ENCODE measurements around the gene IFNG.

The IFNG gene

DNA sequence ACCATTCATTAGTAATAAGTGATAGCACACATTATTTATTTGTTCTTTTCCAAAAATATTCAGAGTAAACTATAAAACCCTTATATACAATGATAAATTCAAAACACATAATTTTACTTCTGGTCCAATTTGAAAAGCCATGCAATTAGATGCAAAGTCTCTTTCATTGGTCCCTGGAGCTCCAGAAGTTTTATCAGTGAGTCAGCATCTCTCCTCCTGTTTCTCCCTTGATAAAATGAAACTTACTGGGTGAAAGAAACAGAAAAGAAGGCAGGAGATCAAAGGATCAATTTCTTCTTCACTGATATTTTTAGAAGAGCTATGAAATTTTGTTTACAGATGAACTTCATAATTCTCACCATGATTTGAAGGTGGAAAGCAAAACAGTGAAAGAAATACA, 47.5 kb downstream of the IFNG start:
- no peak overlapping the region for H3K4me3 ChIP-seq (ENCODE audit: low read depth, low read length)
- DNase-seq (ENCODE audit: low read depth): no peak
- TF ChIP-seq POLR2A (IDR thresholded peaks at IDR 0.05; ENCODE audit: extremely low read depth, insufficient read length) (no peak), MYC (IDR thresholded peaks at IDR 0.05; ENCODE audit: low read depth, low read length) (no peak)
- TF ChIP-seq, protein P1, sequence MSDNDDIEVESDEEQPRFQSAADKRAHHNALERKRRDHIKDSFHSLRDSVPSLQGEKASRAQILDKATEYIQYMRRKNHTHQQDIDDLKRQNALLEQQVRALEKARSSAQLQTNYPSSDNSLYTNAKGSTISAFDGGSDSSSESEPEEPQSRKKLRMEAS (IDR thresholded peaks at IDR 0.05; ENCODE audit: low read depth, low read length): no peak
- TF ChIP-seq, protein P2, sequence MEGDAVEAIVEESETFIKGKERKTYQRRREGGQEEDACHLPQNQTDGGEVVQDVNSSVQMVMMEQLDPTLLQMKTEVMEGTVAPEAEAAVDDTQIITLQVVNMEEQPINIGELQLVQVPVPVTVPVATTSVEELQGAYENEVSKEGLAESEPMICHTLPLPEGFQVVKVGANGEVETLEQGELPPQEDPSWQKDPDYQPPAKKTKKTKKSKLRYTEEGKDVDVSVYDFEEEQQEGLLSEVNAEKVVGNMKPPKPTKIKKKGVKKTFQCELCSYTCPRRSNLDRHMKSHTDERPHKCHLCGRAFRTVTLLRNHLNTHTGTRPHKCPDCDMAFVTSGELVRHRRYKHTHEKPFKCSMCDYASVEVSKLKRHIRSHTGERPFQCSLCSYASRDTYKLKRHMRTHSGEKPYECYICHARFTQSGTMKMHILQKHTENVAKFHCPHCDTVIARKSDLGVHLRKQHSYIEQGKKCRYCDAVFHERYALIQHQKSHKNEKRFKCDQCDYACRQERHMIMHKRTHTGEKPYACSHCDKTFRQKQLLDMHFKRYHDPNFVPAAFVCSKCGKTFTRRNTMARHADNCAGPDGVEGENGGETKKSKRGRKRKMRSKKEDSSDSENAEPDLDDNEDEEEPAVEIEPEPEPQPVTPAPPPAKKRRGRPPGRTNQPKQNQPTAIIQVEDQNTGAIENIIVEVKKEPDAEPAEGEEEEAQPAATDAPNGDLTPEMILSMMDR (IDR thresholded peaks at IDR 0.05; ENCODE audit: low read depth, low read length): no peak

DNA sequence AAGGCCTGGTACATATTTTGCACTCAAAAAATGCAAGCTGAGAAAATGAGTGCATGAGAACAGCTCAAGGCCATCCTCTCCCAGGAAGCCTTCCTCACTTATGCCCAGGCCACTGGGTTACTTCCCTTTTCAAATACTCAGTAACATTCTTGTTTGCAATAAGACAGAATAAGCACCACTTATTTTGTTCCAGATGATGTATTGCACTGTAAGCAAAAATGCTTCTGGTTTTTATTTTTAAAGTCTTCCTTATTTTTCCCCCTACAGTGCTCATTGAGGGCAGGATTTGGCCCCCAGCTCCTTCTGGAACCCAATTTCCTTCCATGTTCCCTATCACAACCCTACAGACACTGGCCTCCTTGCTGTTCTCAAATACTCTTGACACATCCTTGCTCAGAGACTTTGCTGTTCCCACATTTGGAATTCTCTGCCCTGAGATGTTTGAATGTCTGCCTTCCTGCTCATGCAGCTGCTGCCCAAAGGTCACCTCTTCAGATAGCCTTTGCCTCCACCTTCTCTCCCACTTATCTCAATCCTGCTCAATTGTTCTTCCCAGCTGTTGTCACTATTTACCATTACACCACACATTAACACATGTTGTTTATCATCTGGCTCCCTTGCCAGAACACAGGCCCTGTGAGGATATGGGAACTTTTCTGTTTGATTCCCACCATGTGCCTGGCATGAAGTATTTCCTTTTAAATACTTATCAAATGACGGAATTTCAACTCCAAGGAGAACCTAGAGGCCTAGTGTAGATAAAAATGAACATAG, 49.9 kb downstream of the IFNG start:
- no peak overlapping the region for H3K4me3 ChIP-seq (ENCODE audit: low read depth, low read length)
- no peak for DNase-seq (ENCODE audit: low read depth)
- TF ChIP-seq, protein P1 (IDR thresholded peaks at IDR 0.05; ENCODE audit: low read depth, low read length): no peak
- no peak for TF ChIP-seq MYC (IDR thresholded peaks at IDR 0.05; ENCODE audit: low read depth, low read length)
- no peak for TF ChIP-seq POLR2A (IDR thresholded peaks at IDR 0.05; ENCODE audit: extremely low read depth, insufficient read length)
- TF ChIP-seq, protein P2 (IDR thresholded peaks at IDR 0.05; ENCODE audit: low read depth, low read length): no peak

DNA sequence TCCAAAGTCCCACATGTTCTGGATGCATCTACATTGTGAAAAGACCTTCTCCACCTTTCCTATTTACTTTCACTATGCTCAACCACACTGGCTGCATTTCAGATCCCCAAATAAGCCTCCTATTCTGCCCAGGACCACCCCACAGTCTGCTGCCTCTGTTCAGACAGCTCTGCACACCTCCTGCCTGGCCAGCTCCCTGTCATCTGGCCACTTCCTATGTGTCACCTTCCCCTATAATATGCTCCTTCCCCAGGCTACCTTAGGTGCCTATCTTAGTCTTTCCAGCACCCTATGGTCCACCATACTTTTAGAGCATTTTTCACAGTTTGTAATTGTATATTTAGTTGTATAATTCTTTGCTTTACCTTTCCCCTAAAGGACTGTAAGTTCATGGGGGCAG, 50.5 kb downstream of the IFNG start:
- DNase-seq (ENCODE audit: low read depth): no peak
- no peak overlapping the region for H3K4me3 ChIP-seq (ENCODE audit: low read depth, low read length)
- TF ChIP-seq, protein P1 (IDR thresholded peaks at IDR 0.05; ENCODE audit: low read depth, low read length): no peak
- TF ChIP-seq, protein P2 (IDR thresholded peaks at IDR 0.05; ENCODE audit: low read depth, low read length): no peak

DNA sequence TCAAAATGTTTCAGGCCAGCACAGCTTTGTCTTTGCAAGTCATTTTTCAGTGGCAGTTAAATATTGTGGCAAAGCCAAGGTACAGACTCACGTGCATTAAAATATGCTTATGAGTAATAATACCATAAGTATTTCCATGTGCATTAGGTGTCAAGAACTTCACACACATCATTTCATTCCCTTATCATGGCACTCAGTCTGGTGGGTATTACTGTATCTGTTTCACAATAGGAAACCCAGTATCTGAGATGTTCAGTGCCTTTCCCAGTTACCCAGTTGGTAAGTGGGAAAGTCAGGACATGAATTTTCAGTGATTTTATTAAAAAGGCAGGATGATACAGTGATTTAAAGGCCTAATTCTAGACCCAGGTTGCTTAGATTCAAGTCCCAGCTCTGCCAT, 52.9 kb downstream of the IFNG start:
- no peak for DNase-seq (ENCODE audit: low read depth)
- H3K4me3 ChIP-seq (ENCODE audit: low read depth, low read length): no peak overlapping the region
- TF ChIP-seq MYC (IDR thresholded peaks at IDR 0.05; ENCODE audit: low read depth, low read length): no peak
- TF ChIP-seq POLR2A (IDR thresholded peaks at IDR 0.05; ENCODE audit: extremely low read depth, insufficient read length): no peak
- TF ChIP-seq, protein P1 (IDR thresholded peaks at IDR 0.05; ENCODE audit: low read depth, low read length): no peak
- TF ChIP-seq, protein P2 (IDR thresholded peaks at IDR 0.05; ENCODE audit: low read depth, low read length): no peak

DNA sequence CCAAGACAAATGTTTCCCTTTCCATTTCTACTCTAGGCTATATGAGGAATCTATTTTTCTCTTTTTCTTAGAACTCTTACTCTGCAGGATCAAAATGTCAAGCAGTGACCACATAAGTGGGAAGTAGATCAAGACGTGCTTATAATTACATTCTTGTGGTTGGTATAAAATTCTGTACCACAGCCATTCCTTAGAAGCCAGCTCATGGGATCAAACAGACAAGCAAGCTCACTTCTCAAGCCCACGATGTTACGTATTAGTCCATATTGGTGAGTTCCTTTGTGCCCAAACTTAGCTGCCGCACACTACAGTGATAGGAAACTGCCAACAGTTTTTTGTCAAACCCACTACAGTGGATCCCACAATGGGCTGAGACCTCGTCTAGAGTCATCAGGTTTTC, 53.4 kb downstream of the IFNG start:
- no peak for DNase-seq (ENCODE audit: low read depth)
- TF ChIP-seq, protein P1 (IDR thresholded peaks at IDR 0.05; ENCODE audit: low read depth, low read length): no peak
- no peak for TF ChIP-seq MYC (IDR thresholded peaks at IDR 0.05; ENCODE audit: low read depth, low read length)
- no peak for TF ChIP-seq POLR2A (IDR thresholded peaks at IDR 0.05; ENCODE audit: extremely low read depth, insufficient read length)
- TF ChIP-seq, protein P2 (IDR thresholded peaks at IDR 0.05; ENCODE audit: low read depth, low read length): no peak
- no peak overlapping the region for H3K4me3 ChIP-seq (ENCODE audit: low read depth, low read length)
